Suprapubic skin (tissue), 4 donors: Measurements from ENCODE around the gene CADM1.

Source experiments
- CTCF ChIP-seq, 2 donors: fragments of 200-600 bp in 1 of 2; fragments of 450-650 bp in 1 of 2; sonication (generic) in 1 of 2; IDR thresholded peaks; one replicate each; pipeline ENCODE4 v1.5.1; 2016 to 2019; ENCODE audit warnings: antibody characterized with exemption in 2 of 2, mild to moderate bottlenecking in 1 of 2, moderate library complexity in 1 of 2
- EP300 ChIP-seq: sonication (generic); formaldehyde crosslinking; IDR thresholded peaks from one replicate; pipeline ENCODE4 v1.6.1; 2017; ENCODE audit warnings: antibody characterized with exemption
- POLR2A ChIP-seq, 2 donors: fragments of 450-650 bp; IDR thresholded peaks; one replicate each; pipeline ENCODE4 v1.6.1; 2017; ENCODE audit warnings: antibody characterized with exemption in 2 of 2, mild to moderate bottlenecking in 2 of 2, moderate library complexity in 2 of 2
- POLR2AphosphoS5 ChIP-seq, 3 donors: sonication (generic); formaldehyde crosslinking; IDR thresholded peaks; one replicate each; pipeline ENCODE4 v1.6.1; 2017; ENCODE audit warnings: antibody characterized with exemption in 3 of 3

- TF ChIP-seq CTCF (IDR thresholded peaks at IDR 0.05): no peak
- TF ChIP-seq POLR2A (IDR thresholded peaks at IDR 0.05): no peak
- no peak for TF ChIP-seq POLR2AphosphoS5 (IDR thresholded peaks at IDR 0.05)
- TF ChIP-seq EP300: no peak
These were observed 107.7 kb downstream of the CADM1 start for GRCh38 chr11:115396533-115396932.
